Left hindlimb (tissue), 1 donor: Measurements from ENCODE around the gene RSRC1.
"Not testable (repeated sequence)": the region's sequence is repeated elsewhere in the genome, so short reads cannot be mapped to it uniquely, and the experiment has no call there.

ENCODE experiments used
- DNase-seq: peaks from one replicate; pipeline ENCODE4 v3.0.0-alpha.2; 2018

RSRC1 gene

DNA sequence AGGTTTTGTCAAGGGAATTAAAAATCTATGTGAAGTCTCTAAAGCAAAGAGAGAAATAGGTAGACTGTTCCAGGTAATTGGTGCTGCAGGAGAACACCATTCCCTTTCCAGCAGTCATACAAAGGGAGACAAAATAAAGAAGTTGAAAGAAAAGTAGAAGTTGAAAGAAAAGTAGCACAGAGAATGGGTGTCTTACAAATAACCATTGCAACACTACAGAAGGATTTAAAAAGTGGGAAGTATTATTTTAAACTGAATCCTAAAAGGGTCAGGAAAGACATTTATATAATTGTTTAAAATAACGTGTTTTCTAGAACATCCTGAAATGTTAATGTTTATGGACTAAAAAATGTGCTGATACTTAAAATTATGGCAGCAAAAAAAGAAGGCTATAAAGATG, 223.8 kb downstream of the RSRC1 start:
- DNase-seq = no peak

GRCh38 chr3:158337110-158337509, 227.2 kb downstream of the RSRC1 start:
- no peak for DNase-seq

DNA sequence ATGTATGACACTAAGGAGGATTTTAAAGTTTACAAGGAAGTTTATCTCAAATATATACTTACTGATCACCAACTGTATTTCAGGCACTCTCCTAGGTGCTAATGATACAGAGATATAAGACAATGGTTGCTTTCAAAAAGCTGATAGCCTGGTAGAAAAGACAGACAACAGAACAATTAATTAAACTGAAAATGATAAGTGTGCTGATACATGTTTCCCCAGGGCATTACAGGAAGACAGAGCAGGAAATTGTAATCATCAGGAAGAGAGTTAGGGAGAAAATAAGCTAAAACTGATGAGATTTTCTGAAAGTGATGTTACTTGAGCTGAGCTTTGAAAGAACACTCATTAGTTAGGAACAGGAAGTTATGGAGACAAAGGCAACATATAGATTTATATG, 229.7 kb downstream of the RSRC1 start:
- no peak for DNase-seq

DNA sequence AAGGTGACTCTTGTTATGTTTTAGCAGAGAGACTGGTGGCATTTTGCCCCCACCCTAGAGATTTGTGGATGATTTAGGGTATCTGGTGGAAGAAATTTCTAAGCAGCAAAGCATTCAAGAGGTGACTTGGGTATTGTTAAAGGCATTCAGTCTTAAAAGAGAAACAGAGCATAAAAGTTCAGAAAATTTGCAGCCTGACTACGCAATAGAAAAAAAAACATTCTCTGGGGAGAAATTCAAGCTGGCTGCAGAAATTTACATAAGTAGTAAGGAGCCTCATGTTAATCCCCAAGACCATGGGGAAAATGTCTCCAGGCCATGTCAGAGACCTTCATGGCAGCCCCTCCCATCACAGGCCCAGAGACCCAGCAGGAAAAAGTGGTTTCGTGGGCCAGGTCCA, 231.1 kb downstream of the RSRC1 start:
- not testable (repeated sequence) for DNase-seq

DNA sequence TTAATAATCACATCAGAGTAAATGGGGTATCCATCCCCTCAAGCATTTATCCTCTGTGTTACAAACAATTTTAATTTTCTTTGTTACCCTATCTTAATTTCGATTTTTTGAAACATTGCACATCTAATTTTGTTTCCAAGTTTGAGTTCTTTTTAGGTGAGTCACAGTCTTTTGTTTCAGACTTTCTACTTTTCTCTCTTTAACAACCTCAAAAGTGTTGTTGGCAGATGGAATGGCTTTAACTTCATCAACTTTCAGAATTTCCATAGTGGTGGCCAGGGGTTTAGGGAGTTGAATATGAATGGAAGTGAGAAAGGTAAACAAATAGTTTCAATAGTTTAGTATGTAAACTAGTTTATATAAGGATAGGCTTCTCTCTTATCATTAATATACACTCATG, 238.1 kb downstream of the RSRC1 start:
- no peak for DNase-seq

- DNase-seq = no peak
These were observed 241.1 kb downstream of the RSRC1 start for GRCh38 chr3:158350971-158351370.

DNA sequence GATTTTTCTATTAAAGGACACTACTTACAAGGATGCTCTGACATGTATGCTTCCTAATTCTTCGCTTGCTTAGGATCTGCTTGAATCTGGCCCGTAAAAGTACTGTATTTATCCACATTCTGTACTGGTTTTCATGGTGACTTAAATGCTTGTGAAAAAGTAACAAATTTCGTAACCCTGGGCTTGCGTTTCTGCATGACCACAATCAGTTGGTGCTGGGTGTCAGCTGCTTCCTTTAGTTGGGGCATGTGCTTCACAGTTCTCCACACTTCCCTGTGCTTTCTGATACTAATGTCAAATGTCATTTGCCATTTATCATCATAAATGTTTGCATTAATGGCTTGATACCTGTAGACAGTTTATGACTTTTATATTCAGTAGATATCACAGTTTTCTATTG, 242.7 kb downstream of the RSRC1 start:
- no peak for DNase-seq

GRCh38 chr3:158354713-158355112, 244.8 kb downstream of the RSRC1 start:
- DNase-seq = no peak

GRCh38 chr3:158355623-158356588, 246.0 kb downstream of the RSRC1 start:
- no peak for DNase-seq

DNA sequence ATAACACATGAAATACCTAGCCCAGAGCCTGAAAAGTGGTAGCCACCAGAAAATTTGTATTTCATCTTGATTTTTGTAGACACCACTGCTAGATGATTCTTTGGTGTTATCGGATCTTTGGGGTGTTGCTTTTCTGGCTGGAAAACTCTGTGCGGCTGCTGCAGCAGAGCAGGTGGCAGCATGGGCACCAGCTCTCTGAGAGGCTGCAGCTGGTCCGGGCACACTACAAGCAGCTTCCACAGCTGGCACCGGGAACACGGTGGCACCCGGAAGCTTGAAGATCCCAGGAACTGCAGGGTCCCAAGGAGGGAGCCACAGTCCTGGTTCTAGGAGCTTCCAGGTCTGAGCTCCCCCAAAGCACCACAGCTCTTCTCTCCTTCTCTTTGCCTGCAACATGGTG, 249.4 kb downstream of the RSRC1 start:
- no peak for DNase-seq

DNA sequence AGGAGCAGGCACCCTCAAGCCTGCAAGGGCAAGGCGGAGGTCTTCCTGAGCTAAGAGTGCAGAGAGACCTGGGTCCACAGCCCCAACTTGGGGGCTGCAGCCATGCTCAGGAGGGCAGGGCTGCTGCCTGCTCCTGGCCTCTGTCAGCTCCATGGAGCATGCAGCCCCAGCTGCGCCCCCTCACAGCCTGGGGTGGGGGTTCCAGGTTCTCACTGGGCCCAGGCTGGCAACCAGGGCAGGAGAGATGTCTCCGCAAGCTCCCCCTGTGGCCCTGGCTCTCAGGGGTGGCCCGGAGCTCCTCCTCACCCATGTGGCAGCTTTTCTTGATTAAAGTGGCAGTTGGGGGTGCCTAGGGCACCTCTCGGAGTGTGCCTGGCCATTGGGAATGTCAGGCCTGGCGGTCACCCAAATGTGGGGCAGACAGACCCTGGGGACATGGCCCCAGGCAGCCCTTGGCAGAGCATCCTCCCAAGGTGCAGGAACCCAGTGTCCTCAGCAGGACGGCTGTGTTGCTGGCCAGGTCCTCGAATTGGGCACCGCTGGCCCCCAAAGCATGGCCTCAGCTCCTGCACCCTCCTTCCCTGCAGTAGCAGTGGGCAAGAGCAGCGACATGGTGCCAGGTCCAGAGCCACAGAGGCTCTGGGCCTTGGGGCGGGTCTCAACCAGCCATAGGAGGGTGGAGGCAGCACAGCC, 251.0 kb downstream of the RSRC1 start:
- DNase-seq = no peak

DNA sequence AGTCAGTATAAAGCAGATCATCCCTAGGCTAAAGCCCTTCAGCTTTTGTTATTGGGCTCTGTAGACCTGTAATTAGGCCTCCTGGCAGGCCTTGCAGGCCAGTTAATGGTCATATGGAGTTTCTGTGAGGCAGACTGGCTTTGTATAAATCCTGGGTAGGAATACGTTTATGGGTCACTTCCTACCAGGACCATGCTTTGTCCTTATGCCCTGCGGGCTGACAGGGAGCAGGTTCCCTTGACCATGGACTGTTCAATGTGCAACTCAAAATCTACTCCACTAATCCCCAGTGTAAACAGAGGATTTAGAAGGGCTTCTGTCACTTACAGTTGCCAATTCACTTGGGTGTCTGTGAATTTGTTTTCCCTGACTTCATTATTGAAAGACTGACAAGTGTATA, 258.4 kb downstream of the RSRC1 start:
- no peak for DNase-seq

DNA sequence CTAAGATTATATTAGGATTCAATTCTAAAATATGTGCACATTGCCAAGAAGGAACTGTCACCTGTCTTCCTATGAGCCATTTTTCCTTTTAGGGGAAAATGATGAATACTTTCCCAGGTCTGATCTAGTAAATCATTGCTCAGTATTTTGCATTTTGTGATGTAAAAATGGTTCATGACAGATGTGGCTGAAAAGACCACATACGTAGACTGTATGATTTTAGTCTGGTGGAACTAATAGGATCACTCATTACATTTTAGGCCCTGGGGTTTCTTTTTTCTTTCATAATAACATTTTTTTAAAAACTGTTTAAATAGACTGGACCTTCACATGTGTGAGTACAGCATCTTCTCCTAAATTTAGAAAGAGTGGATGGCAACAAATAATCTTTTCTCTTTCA, 259.4 kb downstream of the RSRC1 start:
- no peak for DNase-seq

DNA sequence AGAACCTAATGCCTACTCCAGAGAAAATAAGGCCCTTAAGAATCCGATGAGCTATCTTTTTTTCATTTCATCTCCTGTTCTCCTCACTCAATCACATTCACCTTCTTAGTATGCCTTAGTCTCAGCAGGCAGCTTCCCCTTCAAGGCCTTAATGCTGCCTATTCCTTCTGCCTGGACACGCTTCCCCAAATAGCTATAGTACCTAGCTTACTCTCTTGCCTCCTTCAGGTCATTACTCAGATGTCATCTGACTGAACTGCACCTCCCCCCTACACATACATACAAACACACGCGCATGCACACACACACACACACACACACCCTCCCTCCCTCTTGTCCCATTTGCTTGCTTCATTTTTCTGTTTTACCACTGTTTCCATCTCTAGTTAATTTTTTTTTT, 269.6 kb downstream of the RSRC1 start:
- DNase-seq = no peak

- DNase-seq = no peak
These were observed 271.5 kb downstream of the RSRC1 start for GRCh38 chr3:158381262-158381868.

GRCh38 chr3:158382479-158382878, 272.6 kb downstream of the RSRC1 start:
- DNase-seq = no peak

DNA sequence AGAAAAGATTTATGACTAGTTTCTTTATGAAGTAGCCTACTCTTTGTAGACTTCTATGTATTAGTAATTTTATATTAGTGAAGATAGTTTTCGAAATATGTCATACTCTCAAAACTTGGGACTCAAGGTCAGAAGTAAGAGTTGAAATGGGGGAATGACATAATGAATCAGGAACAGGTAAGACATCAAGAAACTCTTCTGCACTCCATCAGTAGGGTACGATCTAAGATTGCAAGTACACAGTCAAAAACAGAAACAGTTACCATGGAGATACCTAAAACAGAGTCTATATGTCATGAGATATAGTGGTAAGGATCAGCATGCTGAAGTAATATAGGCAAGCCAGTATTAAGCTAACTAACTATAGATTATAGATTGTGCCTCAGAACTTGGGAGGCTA, 274.1 kb downstream of the RSRC1 start:
- DNase-seq = no peak

DNA sequence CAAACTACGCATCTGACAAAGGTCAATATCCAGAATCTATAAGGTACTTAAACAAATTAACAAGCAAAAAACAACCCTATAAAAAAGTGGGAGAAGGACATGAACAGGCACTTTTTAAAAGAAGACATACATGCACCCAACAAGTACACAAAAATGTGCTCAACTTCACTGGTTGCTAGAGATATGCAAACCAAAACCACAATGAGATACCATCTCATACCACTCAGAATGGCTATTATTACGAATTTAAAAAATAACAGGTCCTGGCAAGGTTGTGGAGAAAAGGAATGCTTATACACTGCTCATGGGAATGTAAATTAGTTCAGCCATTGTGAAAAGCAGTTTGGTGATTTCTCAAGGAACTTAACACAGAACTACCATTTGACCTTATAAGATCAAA, 285.5 kb downstream of the RSRC1 start:
- no peak for DNase-seq

DNA sequence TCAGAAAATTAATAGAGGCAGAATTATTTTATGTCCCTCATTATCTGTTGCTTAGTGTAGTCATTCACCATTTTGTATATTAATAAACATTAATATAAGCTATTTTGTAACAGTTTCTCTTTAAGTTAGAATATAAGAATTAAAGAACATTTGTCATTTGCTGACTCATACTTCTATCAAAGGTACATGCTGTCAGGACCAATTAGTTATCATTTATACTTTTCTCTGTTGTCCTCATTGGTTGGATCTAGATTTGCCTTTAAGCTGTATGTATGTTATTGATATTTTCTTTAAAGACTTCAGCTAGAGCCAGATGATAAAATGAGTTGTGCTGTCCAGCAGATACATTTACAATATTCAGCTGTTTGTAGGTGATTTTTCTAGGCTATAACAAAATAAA, 292.7 kb downstream of the RSRC1 start:
- no peak for DNase-seq

- no peak for DNase-seq
These were observed 293.1 kb downstream of the RSRC1 start for GRCh38 chr3:158403013-158403412.

GRCh38 chr3:158404131-158404718, 294.3 kb downstream of the RSRC1 start:
- DNase-seq = no peak

GRCh38 chr3:158405507-158405906, 295.6 kb downstream of the RSRC1 start:
- DNase-seq = no peak

DNA sequence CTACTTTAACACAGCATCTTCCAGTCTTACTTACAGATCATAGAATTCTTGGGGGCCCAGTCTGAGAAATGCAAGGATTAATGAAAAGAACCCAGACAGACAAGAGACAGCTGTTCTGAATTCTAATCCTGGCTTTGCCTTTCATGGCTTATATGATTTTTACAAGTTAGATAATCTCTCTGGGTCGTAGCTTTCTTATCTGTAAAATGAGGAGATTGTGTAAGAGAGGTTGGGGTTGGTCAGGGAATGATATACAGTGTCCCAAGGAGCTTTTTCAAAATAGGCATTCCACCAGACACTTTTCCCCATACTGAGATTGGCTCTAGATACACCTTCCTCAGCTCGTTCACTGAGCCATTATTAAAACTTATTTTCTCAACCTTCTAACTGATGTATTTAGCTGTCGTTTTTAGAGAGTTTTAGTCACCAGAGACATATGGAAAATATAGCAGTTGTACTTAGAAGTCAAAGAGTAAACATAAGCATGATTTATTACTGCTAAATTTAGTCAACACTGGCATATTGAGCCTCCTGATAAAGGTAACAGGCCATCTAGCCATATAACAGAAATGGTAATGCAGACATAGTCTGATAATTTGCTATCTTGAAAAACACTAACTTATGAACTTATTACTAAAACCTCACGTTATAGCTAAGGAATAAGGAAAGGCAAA, 298.1 kb downstream of the RSRC1 start:
- no peak for DNase-seq
